ENCODE measurements around the gene MTX1.

The MTX1 gene

GRCh38 chr1:155261493-155261851 is 53.0 kb downstream of the MTX1 start:
- no peak for DNase-seq (ENCODE audit: low read depth in 2 of 2)

GRCh38 chr1:155261852-155262673 is 53.6 kb downstream of the MTX1 start, which contains the start of gene SCAMP3:
Gene SCAMP3, minus strand, starts transcription at chr1:155262360. Its CDS starts 209 bp downstream, at chr1:155262151.
- peak; percentile 79 to 85 for DNase-seq (ENCODE audit: low read depth in 2 of 2)

DNA sequence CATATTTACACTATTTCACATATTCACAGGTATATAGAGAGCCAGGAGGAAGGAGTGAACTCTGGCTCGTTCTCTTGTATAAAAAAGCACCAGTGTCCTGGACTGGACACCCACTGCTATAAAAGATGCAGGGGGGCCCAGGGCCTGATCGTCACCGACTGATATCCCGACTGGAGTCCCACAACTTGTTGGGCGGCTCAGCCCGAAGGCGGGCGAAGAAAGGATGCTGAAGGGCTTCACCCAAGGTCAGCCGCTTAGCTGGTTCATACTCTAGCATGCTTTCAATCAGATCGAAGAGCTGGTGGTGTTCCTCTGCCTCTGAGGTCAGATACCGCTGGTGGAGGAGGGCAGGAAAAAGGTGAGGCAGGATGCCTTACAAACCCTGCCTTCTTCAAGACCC is 54.6 kb downstream of the MTX1 start:
- DNase-seq (ENCODE audit: low read depth in 2 of 2): no peak
